ENCODE results near the gene XAB2. TPM values are rescaled to one million over a fixed set of nuclear protein-coding genes. Genes with fewer than 3 reads are reported as not detected.

Gene XAB2
- polyA plus RNA-seq (19.6 and 20.8 TPM in 2 replicates), polyA minus RNA-seq (21.9 and 26.1 TPM in 2 replicates)

DNA sequence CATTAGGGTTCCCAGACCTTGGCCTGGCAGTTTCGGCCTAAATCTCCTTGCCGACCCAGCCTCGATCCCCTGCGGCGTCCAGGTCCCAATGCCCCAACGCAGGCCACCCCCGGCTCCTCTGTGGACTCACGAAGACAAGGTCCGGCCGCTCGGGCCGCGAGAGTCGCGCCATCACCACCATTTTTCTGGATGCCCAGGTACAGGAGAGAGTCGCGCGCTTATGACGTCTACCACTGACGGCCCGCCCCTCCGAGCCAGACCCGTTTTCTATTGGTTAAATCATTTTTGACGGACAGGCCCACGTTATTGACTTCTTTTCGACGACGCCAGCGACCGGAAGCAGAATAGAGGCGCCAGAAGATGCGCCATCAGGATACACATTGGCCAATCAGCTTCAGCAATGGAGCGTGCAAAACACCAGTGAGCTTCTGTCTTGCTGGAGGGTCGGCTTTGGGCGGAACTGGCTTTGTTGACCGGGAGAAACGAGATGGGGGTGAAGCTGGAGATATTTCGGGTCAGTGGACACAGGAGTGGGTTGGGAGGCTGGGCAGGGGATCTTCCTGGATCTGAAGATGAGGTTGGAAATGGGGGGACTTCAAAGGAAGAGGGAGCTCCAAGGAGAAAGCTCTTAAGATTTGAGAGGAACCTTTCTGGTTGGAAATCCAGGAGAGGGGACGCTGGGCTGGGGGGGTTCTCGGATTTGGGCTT is at the start of gene XAB2, which contains the start of gene PET100:
XAB2 (minus strand) TSS at position 199 of the 708 bp plus-strand sequence; CDS start at position 181, 18 bp downstream.
PET100 (plus strand) TSS at position 447 of the 708 bp plus-strand sequence; CDS start at position 488, 41 bp downstream.
- H3K27ac ChIP-seq (ENCODE audit: low read length): peak within 1 kb of the TSS; percentile 77
- no peaks in the 10 kb centered on the region for H3K36me3 ChIP-seq (ENCODE audit: insufficient read depth, low read length)
- no peaks in the 10 kb centered on the region for H4K20me1 ChIP-seq (ENCODE audit: insufficient read depth)
- no peaks in the 10 kb centered on the region for H3F3A ChIP-seq (ENCODE audit: insufficient read depth, low read length, poor library complexity, severe bottlenecking)
- H3K27me3 ChIP-seq (ENCODE audit: insufficient read depth, low read depth, low read length): no peaks in the 10 kb centered on the region
- H3K4me2 ChIP-seq (ENCODE audit: low read length): peak within 1 kb of the TSS; percentile 72
- peak within 1 kb of the TSS; percentile 76 for H3K4me3 ChIP-seq (ENCODE audit: low read length)
- TF ChIP-seq TAF1 (IDR thresholded peaks at IDR 0.05; ENCODE audit: low read depth): peak; percentile 89
- peak; percentile 77 for TF ChIP-seq MXI1 (conservative IDR thresholded peaks at IDR 0.05; ENCODE audit: poor library complexity, severe bottlenecking)
- no peak for TF ChIP-seq SMC3 (conservative IDR thresholded peaks at IDR 0.05; ENCODE audit: poor library complexity)
- no peak for TF ChIP-seq EZH2 (IDR thresholded peaks at IDR 0.05; ENCODE audit: borderline replicate concordance, insufficient read depth, low read length, poor library complexity, severe bottlenecking)
- no peak for TF ChIP-seq RAD21 (conservative IDR thresholded peaks at IDR 0.05)
- TF ChIP-seq, protein P1, sequence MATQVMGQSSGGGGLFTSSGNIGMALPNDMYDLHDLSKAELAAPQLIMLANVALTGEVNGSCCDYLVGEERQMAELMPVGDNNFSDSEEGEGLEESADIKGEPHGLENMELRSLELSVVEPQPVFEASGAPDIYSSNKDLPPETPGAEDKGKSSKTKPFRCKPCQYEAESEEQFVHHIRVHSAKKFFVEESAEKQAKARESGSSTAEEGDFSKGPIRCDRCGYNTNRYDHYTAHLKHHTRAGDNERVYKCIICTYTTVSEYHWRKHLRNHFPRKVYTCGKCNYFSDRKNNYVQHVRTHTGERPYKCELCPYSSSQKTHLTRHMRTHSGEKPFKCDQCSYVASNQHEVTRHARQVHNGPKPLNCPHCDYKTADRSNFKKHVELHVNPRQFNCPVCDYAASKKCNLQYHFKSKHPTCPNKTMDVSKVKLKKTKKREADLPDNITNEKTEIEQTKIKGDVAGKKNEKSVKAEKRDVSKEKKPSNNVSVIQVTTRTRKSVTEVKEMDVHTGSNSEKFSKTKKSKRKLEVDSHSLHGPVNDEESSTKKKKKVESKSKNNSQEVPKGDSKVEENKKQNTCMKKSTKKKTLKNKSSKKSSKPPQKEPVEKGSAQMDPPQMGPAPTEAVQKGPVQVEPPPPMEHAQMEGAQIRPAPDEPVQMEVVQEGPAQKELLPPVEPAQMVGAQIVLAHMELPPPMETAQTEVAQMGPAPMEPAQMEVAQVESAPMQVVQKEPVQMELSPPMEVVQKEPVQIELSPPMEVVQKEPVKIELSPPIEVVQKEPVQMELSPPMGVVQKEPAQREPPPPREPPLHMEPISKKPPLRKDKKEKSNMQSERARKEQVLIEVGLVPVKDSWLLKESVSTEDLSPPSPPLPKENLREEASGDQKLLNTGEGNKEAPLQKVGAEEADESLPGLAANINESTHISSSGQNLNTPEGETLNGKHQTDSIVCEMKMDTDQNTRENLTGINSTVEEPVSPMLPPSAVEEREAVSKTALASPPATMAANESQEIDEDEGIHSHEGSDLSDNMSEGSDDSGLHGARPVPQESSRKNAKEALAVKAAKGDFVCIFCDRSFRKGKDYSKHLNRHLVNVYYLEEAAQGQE (IDR thresholded peaks at IDR 0.05; ENCODE audit: borderline replicate concordance): peak; percentile 78
- TF ChIP-seq, protein P2, sequence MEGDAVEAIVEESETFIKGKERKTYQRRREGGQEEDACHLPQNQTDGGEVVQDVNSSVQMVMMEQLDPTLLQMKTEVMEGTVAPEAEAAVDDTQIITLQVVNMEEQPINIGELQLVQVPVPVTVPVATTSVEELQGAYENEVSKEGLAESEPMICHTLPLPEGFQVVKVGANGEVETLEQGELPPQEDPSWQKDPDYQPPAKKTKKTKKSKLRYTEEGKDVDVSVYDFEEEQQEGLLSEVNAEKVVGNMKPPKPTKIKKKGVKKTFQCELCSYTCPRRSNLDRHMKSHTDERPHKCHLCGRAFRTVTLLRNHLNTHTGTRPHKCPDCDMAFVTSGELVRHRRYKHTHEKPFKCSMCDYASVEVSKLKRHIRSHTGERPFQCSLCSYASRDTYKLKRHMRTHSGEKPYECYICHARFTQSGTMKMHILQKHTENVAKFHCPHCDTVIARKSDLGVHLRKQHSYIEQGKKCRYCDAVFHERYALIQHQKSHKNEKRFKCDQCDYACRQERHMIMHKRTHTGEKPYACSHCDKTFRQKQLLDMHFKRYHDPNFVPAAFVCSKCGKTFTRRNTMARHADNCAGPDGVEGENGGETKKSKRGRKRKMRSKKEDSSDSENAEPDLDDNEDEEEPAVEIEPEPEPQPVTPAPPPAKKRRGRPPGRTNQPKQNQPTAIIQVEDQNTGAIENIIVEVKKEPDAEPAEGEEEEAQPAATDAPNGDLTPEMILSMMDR (IDR thresholded peaks at IDR 0.05; ENCODE audit: poor library complexity, severe bottlenecking): no peak
- peak; percentile 90 for TF ChIP-seq POLR2AphosphoS5 (IDR thresholded peaks at IDR 0.05)
- TF ChIP-seq EP300 (conservative IDR thresholded peaks at IDR 0.05; ENCODE audit: poor library complexity, severe bottlenecking): peak; percentile 53
- no peaks in the 10 kb centered on the region for H3K9me2 ChIP-seq (ENCODE audit: insufficient read depth, low read length)
- H3K79me2 ChIP-seq (replicated peaks; ENCODE audit: insufficient read depth, low read length): peaks cover 33% of the 10 kb centered on the region
- H3K9ac ChIP-seq (ENCODE audit: low read length): peak within 1 kb of the TSS; percentile 95
- H3K9me3 ChIP-seq (ENCODE audit: low read length): no peaks in the 10 kb centered on the region
- peak within 1 kb of the TSS; percentile 25 for H2AFZ ChIP-seq (ENCODE audit: low read depth, low read length)

DNA sequence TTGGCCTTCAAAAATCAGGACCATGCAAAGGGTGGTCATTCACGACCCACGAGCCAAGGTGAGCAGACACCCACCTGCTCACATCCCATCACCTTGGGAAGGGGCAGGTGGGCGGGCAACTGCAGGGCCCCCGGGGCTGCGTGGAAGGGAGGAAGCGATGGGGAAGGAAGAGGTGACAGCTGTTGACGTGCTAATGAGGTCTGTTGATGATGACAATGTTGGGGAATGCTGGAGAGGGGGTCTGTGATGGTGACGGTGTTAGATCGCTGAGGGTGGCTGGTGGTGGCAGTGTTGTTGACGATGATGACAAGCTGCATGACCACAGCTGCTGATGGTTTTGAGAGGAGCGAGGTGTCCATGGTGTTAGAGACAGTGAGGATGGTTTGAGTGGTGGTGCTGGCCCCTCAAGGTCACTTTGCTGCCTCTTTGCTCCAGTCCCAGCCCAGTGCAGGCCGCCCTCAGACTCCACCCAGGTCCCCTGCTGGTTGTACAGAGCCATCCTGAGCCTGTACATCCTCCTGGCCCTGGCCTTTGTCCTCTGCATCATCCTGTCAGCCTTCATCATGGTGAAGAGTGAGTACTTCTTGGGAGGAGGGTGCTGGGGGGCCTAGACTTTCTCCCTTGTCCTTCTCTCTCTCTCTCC is 48.4 kb upstream of the XAB2 start:
- Histone ChIP-seq H3K79me2 (replicated peaks; ENCODE audit: insufficient read depth, low read length) (peaks cover 8% of the 10 kb centered on the region), H3K36me3 (ENCODE audit: insufficient read depth, low read length) (no peaks in the 10 kb centered on the region), H4K20me1 (ENCODE audit: insufficient read depth) (no peaks in the 10 kb centered on the region), H3K9me2 (ENCODE audit: insufficient read depth, low read length) (no peaks in the 10 kb centered on the region), H3K27ac (ENCODE audit: low read length) (no peak overlapping the region), H2AFZ (ENCODE audit: low read depth, low read length) (no peak overlapping the region), H3K27me3 (ENCODE audit: insufficient read depth, low read depth, low read length) (no peaks in the 10 kb centered on the region), H3K4me2 (ENCODE audit: low read length) (no peak overlapping the region), H3K9ac (ENCODE audit: low read length) (no peak overlapping the region), H3K9me3 (ENCODE audit: low read length) (no peaks in the 10 kb centered on the region), H3K4me3 (ENCODE audit: low read length) (no peak overlapping the region), H3F3A (ENCODE audit: insufficient read depth, low read length, poor library complexity, severe bottlenecking) (no peaks in the 10 kb centered on the region)
- TF ChIP-seq POLR2AphosphoS5 (IDR thresholded peaks at IDR 0.05): no peak
- no peak for TF ChIP-seq EP300 (conservative IDR thresholded peaks at IDR 0.05; ENCODE audit: poor library complexity, severe bottlenecking)
- no peak for TF ChIP-seq EZH2 (IDR thresholded peaks at IDR 0.05; ENCODE audit: borderline replicate concordance, insufficient read depth, low read length, poor library complexity, severe bottlenecking)
- no peak for TF ChIP-seq SMC3 (conservative IDR thresholded peaks at IDR 0.05; ENCODE audit: poor library complexity)
- TF ChIP-seq RAD21 (conservative IDR thresholded peaks at IDR 0.05): no peak
- no peak for TF ChIP-seq TAF1 (IDR thresholded peaks at IDR 0.05; ENCODE audit: low read depth)
- TF ChIP-seq, protein P2 (IDR thresholded peaks at IDR 0.05; ENCODE audit: poor library complexity, severe bottlenecking): no peak

All from neural cell (in vitro differentiated cells).